ENCODE results near the gene PWWP2B. TPM values are rescaled to one million over a fixed set of nuclear protein-coding genes. Genes with fewer than 3 reads are reported as not detected.

Gene PWWP2B
- total RNA-seq, 4 donors from 2014 or later, result 45.9 to 129 (median 61.2) TPM

DNA sequence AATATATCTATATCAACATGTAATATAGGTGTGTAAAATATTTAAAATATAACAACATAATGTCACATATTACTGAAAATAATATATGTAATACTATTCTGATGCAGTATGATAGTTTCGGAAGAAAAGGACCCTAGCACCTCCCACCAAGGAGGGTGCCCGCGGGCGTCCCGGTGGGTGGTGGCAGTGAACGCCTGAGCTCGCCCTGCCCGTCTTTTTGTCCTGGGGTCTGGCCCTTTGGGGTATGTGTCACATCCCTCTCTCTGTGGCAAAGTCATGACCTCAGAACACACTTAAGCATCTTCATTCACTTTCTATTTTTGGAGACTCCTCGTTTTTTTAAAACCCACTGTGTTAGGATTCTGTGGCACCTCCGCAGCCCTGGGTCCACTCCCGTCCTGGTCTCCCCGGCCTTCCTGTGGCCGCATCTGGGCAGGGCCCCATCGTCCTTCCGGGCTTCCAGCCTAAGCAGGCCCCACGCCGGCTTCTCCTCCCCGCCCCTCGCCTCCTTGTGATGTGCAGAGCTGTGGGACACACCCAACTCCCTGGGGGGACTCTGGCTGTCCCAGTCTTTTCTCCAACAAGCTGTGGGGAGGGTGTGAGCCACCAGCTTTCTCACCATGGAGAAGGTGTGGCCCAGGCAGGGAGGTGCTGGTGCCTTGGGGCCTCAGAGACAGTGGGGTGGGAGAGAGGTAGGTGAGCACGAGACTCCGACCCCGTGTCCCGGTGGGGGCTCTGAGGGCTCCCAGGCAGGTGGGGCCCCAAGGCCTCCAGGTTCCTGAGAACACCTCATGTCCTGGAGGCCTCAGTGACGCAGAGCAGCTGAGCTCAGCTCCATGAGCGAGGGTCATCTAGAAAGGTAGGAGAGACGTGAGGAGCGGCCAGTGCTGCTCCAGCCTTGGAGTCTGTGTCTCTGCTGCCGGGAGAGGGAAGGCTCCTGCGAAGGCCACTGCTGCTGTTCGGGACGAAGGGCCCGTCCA lies 16.5 kb downstream of the PWWP2B start:
- H3K4me1 ChIP-seq, result peaks cover 39 to 82% (median 73%) of the 10 kb centered on the region in 4 donors
- H3K36me3 ChIP-seq, result no peaks in the 10 kb centered on the region
- H3K27ac ChIP-seq, result peak overlapping the region; percentile 91 to 97 (median 95)
- H3K27me3 ChIP-seq, result no peaks in the 10 kb centered on the region
- DNase-seq, result no peak
- TF ChIP-seq, protein P1, sequence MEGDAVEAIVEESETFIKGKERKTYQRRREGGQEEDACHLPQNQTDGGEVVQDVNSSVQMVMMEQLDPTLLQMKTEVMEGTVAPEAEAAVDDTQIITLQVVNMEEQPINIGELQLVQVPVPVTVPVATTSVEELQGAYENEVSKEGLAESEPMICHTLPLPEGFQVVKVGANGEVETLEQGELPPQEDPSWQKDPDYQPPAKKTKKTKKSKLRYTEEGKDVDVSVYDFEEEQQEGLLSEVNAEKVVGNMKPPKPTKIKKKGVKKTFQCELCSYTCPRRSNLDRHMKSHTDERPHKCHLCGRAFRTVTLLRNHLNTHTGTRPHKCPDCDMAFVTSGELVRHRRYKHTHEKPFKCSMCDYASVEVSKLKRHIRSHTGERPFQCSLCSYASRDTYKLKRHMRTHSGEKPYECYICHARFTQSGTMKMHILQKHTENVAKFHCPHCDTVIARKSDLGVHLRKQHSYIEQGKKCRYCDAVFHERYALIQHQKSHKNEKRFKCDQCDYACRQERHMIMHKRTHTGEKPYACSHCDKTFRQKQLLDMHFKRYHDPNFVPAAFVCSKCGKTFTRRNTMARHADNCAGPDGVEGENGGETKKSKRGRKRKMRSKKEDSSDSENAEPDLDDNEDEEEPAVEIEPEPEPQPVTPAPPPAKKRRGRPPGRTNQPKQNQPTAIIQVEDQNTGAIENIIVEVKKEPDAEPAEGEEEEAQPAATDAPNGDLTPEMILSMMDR (IDR thresholded peaks at IDR 0.05), result no peak
- TF ChIP-seq POLR2AphosphoS5 (IDR thresholded peaks at IDR 0.05), result no peak
- no peak for TF ChIP-seq POLR2A (IDR thresholded peaks at IDR 0.05)
- TF ChIP-seq EP300 (IDR thresholded peaks at IDR 0.05; ENCODE audit: low read depth), result no peak
- 79 to 90% methylated on average over 8 to 32 of the region's 32 CpGs for WGBS, 2 donors (ENCODE audit: low coverage in 1 of 2)
- intact Hi-C loops (cut with DNase I; ENCODE audit: low total_unique reads) (no loop called here), in situ Hi-C loops (cut with MboI; ENCODE audit: low pct_ligation_motif_present in 1 of 4, low pct_unique_long_range_greater_than_20kb in 1 of 4, low sequenced_read_pairs in 3 of 4) (no loop called here)
- H3K9me3 ChIP-seq, result no peaks in the 10 kb centered on the region
- H3K4me3 ChIP-seq, result no peak overlapping the region

DNA sequence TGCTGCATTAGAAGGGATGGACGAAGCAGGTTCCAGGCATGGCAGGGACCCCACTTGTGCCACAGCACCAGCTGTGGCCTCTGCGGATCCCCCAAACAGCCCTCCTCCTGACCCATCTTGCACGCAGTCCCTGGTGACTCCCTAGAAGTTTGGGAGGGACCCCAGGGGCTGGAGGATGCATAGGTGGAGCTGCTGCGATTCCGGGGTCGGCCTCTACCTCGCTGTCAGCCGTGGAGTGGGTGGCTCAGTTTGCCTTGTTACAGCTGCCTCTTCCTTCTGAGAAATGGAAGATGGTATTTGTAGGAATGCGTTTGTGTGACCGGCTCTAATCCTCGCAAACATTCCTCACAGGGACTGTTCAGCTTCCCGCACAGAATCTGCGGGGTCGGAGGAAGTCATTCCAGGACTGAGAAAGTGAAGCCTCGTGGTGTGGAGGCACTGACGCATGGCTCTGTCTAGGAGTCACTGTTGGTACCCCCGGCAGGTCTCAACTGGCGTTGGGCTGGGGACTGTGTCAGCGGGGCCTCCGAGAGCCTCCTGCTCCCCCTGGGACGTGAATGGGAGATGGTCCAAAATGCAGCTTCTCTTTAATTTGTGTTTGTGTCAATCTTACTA lies 17.5 kb downstream of the PWWP2B start:
- H3K36me3 ChIP-seq, result no peaks in the 10 kb centered on the region
- no peaks in the 10 kb centered on the region for H3K9me3 ChIP-seq
- WGBS, 2 donors (ENCODE audit: low coverage in 1 of 2), result 80 to 84% methylated on average over 5 to 21 of the region's 21 CpGs
- H3K4me3 ChIP-seq, result no peak overlapping the region
- in situ Hi-C loops (cut with MboI; ENCODE audit: low pct_ligation_motif_present in 1 of 4, low pct_unique_long_range_greater_than_20kb in 1 of 4, low sequenced_read_pairs in 3 of 4), result no loop called here
- DNase-seq, result no peak
- no peaks in the 10 kb centered on the region for H3K27me3 ChIP-seq
- intact Hi-C loops (cut with DNase I; ENCODE audit: low total_unique reads), result no loop called here
- peak overlapping the region; percentile 32 to 97 (median 95) for H3K27ac ChIP-seq
- peaks cover 39 to 82% (median 72%) of the 10 kb centered on the region in 4 donors for H3K4me1 ChIP-seq
- TF ChIP-seq, protein P1 (IDR thresholded peaks at IDR 0.05), result no peak
- TF ChIP-seq POLR2A (IDR thresholded peaks at IDR 0.05) (no peak), POLR2AphosphoS5 (IDR thresholded peaks at IDR 0.05) (no peak), EP300 (IDR thresholded peaks at IDR 0.05; ENCODE audit: low read depth) (no peak)

DNA sequence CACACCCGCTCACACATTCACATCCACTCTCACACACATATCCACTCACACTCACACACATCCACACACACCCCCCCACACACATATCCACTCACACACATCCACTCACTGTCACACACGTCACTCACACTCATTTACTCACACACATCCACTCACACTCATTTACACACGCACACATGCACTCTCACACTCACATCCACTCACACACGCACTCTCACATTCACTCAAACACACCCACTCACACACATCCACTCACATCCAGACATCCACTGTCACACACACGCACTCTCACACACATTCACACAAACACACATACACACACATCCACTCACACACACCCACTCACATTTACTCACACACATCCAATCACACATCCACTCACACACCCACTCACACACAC lies 18.3 kb downstream of the PWWP2B start:
- TF ChIP-seq, protein P1 (IDR thresholded peaks at IDR 0.05), result no peak
- H3K27ac ChIP-seq, result no peak overlapping the region
- intact Hi-C loops (cut with DNase I; ENCODE audit: low total_unique reads), result no loop called here
- H3K27me3 ChIP-seq, result no peaks in the 10 kb centered on the region
- no peak for DNase-seq
- H3K4me1 ChIP-seq, result peaks cover 46 to 82% (median 74%) of the 10 kb centered on the region in 4 donors
- no peak overlapping the region for H3K4me3 ChIP-seq
- 96% methylated on average over 5 of the region's 5 CpGs for WGBS, 2 donors (ENCODE audit: low coverage in 1 of 2)
- no peaks in the 10 kb centered on the region for H3K9me3 ChIP-seq
- no peaks in the 10 kb centered on the region for H3K36me3 ChIP-seq
- in situ Hi-C loops (cut with MboI; ENCODE audit: low pct_ligation_motif_present in 1 of 4, low pct_unique_long_range_greater_than_20kb in 1 of 4, low sequenced_read_pairs in 3 of 4), result no loop called here

DNA sequence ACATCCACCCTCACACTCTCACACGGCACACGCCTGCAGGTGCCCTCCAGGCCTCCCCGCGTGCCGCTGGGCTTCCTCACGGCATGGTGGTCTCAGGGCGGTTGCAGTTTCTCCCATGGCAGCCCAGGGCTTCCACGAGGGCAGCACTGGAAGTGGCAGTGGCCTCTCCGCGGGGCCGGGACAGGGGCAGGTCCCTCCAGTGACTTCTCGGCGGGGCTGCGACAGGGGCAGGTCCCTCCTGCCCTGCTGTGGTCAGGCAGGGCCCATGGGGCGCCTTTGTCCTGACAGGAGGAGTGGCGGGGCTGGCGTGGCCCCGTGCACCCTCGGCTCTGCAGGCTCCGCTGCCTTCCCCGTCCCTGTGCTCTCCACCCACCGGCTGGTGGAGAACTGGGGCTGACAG lies 19.0 kb downstream of the PWWP2B start:
- no peak for DNase-seq
- 96% methylated on average over 18 of the region's 22 CpGs; no CpG with 5 or more reads in 1 of the 2 donors for WGBS, 2 donors (ENCODE audit: low coverage in 1 of 2)
- intact Hi-C loops (cut with DNase I; ENCODE audit: low total_unique reads) (no loop called here), in situ Hi-C loops (cut with MboI; ENCODE audit: low pct_ligation_motif_present in 1 of 4, low pct_unique_long_range_greater_than_20kb in 1 of 4, low sequenced_read_pairs in 3 of 4) (no loop called here)
- Histone ChIP-seq H3K4me1 (peaks cover 49 to 82% (median 74%) of the 10 kb centered on the region in 4 donors), H3K9me3 (no peaks in the 10 kb centered on the region), H3K36me3 (no peaks in the 10 kb centered on the region), H3K4me3 (no peak overlapping the region), H3K27ac (peak overlapping the region in 2 of 4 donors; percentile 92 to 96), H3K27me3 (no peaks in the 10 kb centered on the region)
- TF ChIP-seq POLR2AphosphoS5 (IDR thresholded peaks at IDR 0.05) (no peak), POLR2A (IDR thresholded peaks at IDR 0.05) (no peak), EP300 (IDR thresholded peaks at IDR 0.05; ENCODE audit: low read depth) (no peak)
- TF ChIP-seq, protein P1 (IDR thresholded peaks at IDR 0.05), result no peak
